C4-2B (cell line): ENCODE measurements around the gene SNU13.
"Not testable (repeated sequence)": the region's sequence is repeated elsewhere in the genome, so short reads cannot be mapped to it uniquely, and the experiment has no call there.

ENCODE experiments used
- H3K27ac ChIP-seq: fragments of 450-650 bp; 2 replicates; pipeline ENCODE4 v1.5.1; 2017
- ZFX ChIP-seq: fragments of 450-650 bp; IDR thresholded peaks from 2 replicates; pipeline ENCODE4 v1.6.1; 2017
- TF ChIP-seq, protein P1 (sequence below): fragments of 450-650 bp; conservative IDR thresholded peaks from 2 replicates; pipeline ENCODE4 v1.5.1; 2017; ENCODE audit warnings: mild to moderate bottlenecking

SNU13 gene

GRCh38 chr22:41664490-41664889 lies 24.2 kb downstream of the SNU13 start:
- TF ChIP-seq, protein P1, sequence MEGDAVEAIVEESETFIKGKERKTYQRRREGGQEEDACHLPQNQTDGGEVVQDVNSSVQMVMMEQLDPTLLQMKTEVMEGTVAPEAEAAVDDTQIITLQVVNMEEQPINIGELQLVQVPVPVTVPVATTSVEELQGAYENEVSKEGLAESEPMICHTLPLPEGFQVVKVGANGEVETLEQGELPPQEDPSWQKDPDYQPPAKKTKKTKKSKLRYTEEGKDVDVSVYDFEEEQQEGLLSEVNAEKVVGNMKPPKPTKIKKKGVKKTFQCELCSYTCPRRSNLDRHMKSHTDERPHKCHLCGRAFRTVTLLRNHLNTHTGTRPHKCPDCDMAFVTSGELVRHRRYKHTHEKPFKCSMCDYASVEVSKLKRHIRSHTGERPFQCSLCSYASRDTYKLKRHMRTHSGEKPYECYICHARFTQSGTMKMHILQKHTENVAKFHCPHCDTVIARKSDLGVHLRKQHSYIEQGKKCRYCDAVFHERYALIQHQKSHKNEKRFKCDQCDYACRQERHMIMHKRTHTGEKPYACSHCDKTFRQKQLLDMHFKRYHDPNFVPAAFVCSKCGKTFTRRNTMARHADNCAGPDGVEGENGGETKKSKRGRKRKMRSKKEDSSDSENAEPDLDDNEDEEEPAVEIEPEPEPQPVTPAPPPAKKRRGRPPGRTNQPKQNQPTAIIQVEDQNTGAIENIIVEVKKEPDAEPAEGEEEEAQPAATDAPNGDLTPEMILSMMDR, result no peak
- no peak for TF ChIP-seq ZFX
- H3K27ac ChIP-seq, result no peak overlapping the region

GRCh38 chr22:41663594-41663993 lies 25.1 kb downstream of the SNU13 start:
- H3K27ac ChIP-seq, result not testable (repeated sequence)

- H3K27ac ChIP-seq, result no peak overlapping the region
- TF ChIP-seq ZFX, result no peak
- TF ChIP-seq, protein P1, result no peak
These were observed 27.0 kb downstream of the SNU13 start for GRCh38 chr22:41661713-41662112.

DNA sequence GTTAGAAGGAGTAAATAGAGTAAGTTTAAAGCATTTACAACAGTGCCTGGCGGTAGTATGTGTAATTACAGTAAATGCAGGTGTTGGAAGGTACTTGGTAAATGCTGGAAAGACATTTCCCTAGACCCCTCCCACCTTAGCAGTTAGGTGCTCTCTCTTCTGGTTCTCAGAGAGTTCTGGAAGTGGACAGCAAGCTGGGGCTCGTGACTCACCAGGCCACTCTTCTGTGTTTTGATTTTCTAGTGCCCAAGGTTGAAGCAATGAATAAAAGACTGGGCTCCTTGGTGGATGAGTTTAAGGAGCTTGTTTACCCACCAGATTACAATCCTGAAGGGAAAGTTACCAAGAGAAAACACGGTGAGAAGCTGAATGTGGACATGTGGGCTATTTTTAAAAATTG lies 27.6 kb downstream of the SNU13 start:
- no peak for TF ChIP-seq ZFX
- TF ChIP-seq, protein P1, result no peak
- H3K27ac ChIP-seq, result no peak overlapping the region

DNA sequence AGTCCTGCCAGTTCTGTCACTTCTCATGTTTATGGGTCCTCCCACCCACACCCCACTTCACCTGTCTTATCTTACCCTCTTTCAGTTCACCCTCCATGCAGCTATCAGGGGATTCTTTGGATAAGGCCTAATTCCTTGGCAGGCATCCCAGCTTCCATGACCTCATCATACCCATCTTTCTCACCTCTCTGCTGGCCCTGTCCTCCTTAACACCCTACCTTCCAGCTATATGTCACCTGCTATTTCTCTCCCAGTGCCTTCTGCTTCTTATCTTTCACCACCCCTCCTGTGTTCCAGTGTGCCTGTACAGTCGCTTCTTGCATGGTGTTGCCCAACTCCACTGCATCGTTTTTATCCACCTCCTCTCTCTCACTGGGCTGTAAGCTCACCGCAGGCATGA lies 28.3 kb downstream of the SNU13 start:
- H3K27ac ChIP-seq, result no peak overlapping the region
- no peak for TF ChIP-seq ZFX
- TF ChIP-seq, protein P1, result no peak

GRCh38 chr22:41659941-41660340 lies 28.7 kb downstream of the SNU13 start:
- TF ChIP-seq, protein P1, result no peak
- no peak for TF ChIP-seq ZFX
- H3K27ac ChIP-seq, result no peak overlapping the region

DNA sequence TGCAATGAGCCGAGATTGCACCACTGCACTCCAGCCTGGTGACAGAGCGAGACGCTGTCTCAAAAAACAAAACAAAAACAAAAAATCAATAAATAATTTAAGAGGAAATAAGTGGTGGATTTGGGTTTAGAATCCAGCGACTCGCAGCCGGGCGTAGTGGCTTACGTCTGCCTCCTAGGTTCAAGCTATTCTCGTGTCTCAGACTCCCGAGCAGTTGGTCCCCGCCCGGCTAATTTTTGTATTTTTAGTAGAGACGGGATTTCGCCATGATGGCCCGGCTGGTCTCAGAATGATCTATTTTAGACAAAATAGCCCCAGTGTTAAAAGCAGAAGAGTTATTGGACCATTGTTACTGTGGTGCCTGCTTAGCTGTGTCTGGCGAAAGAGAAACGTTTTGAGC lies 29.8 kb downstream of the SNU13 start:
- no peak overlapping the region for H3K27ac ChIP-seq
- TF ChIP-seq ZFX, result no peak
- TF ChIP-seq, protein P1, result no peak

DNA sequence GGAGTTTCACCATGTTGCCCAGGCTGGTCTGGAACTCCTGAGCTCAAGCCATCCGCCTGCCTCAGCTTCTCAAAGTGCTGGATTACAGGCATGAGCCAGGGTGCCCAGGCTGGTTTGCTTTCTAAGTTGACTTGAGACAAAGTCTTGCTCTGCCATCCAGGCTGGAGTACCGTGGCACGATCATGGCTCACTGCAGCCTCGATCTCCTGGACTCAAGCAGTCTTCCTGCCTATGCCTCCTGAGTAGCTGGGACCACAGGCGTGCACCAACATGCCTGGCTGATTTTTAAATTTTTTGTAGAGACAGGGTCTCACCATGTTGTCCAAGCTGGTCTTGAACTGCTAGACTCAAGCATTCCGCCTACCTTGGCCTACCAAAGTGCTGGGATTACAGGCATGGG lies 31.0 kb downstream of the SNU13 start:
- TF ChIP-seq, protein P1, result no peak
- no peak for TF ChIP-seq ZFX
- no peak overlapping the region for H3K27ac ChIP-seq
